Gastroesophageal sphincter (tissue), 3 donors: ENCODE results near the gene BST2.

Source experiments
- CTCF ChIP-seq, 4 experiments: fragments of 200-600 bp in 2 of 4; fragments of 450-650 bp in 2 of 4; sonication (generic) in 1 of 4; IDR thresholded peaks; one replicate each; pipeline ENCODE4 v1.5.1; 2017 to 2019; ENCODE audit warnings: antibody characterized with exemption in 4 of 4, mild to moderate bottlenecking in 2 of 4, moderate library complexity in 2 of 4
- POLR2A ChIP-seq, 2 donors: fragments of 450-650 bp; IDR thresholded peaks; one replicate each; pipeline ENCODE4 v1.6.1; 2017; ENCODE audit warnings: antibody characterized with exemption in 2 of 2, mild to moderate bottlenecking in 2 of 2, moderate library complexity in 1 of 2

- TF ChIP-seq CTCF (IDR thresholded peaks at IDR 0.05) (no peak), POLR2A (IDR thresholded peaks at IDR 0.05) (no peak)
Measured at GRCh38 chr19:17370026-17370587, 35.3 kb downstream of the BST2 start.
